Measurements from ENCODE around the gene SCIN. TPM values are rescaled to one million over a fixed set of nuclear protein-coding genes. Genes with fewer than 3 reads are reported as not detected.
A peak's percentile ranks its signal among the peaks of the same experiment; 100 is the strongest.

Gene SCIN
- total and polyA plus RNA-seq, 2 of the 8 experiments (the other 6 are each of a cell fraction or from before 2014, with no cell fraction given) = 0.47 to 1.9 TPM

GRCh38 chr7:12570534-12571461 is at the start of gene SCIN (continued):
- no peak for TF ChIP-seq SP2 (IDR thresholded peaks at IDR 0.05; ENCODE audit: low read length)
- TF ChIP-seq BACH1 (IDR thresholded peaks at IDR 0.05; ENCODE audit: low read length) = no peak
- peak; percentile 85 for TF ChIP-seq ASH2L (IDR thresholded peaks at IDR 0.05; ENCODE audit: low read length)
- no peak for TF ChIP-seq RAD21 (IDR thresholded peaks at IDR 0.05 in 1 of 2, conservative IDR thresholded peaks at IDR 0.05 in 1 of 2; ENCODE audit: low read depth in 2 of 2, low read length in 2 of 2)
- TF ChIP-seq KDM4A (IDR thresholded peaks at IDR 0.05; ENCODE audit: low read depth, low read length, severe bottlenecking) = peak; percentile 86
- 0 out of 2 replicates have a peak, but pooled peaks have one; percentile 17 for TF ChIP-seq TAF1 (IDR thresholded peaks at IDR 0.05; ENCODE audit: low read depth, low read length)
- TF ChIP-seq SUZ12 (IDR thresholded peaks at IDR 0.05; ENCODE audit: low read length) = peak; percentile 84
- TF ChIP-seq SIX5 (IDR thresholded peaks at IDR 0.05; ENCODE audit: low read depth, low read length) = no peak
- TF ChIP-seq SIN3A (conservative IDR thresholded peaks at IDR 0.05 in 1 of 2, IDR thresholded peaks at IDR 0.05 in 1 of 2; ENCODE audit: low read depth in 1 of 2, low read length in 2 of 2) = no peak; a peak in 1 of 4 replicates
- no peak for TF ChIP-seq CBX8 (IDR thresholded peaks at IDR 0.05; ENCODE audit: borderline replicate concordance, low read depth, low read length)
- no peak for TF ChIP-seq ATF2 (IDR thresholded peaks at IDR 0.05; ENCODE audit: low read length)
- no peak for TF ChIP-seq NANOG (IDR thresholded peaks at IDR 0.05; ENCODE audit: insufficient read depth, low read depth, low read length, poor library complexity, severe bottlenecking)
- no peak for TF ChIP-seq POU5F1 (IDR thresholded peaks at IDR 0.05; ENCODE audit: low read depth, low read length)
- TF ChIP-seq JUN (IDR thresholded peaks at IDR 0.05; ENCODE audit: low read depth, low read length) = no peak
- TF ChIP-seq ATF3 (IDR thresholded peaks at IDR 0.05; ENCODE audit: insufficient read depth, low read depth, low read length) = no peak
- TF ChIP-seq BRCA1 (IDR thresholded peaks at IDR 0.05; ENCODE audit: low read depth, low read length) = no peak
- no peak for TF ChIP-seq CTBP2 (IDR thresholded peaks at IDR 0.05; ENCODE audit: borderline replicate concordance, insufficient read depth, insufficient read length, low read length)
- TF ChIP-seq KDM1A (IDR thresholded peaks at IDR 0.05; ENCODE audit: borderline replicate concordance, low read length) = no peak
- no peak for TF ChIP-seq EP300 (IDR thresholded peaks at IDR 0.05; ENCODE audit: borderline replicate concordance in 1 of 2, low read depth in 2 of 2, low read length in 2 of 2)
- no peak; the same call in 1 of the 2 replicates for TF ChIP-seq POLR2AphosphoS5 (IDR thresholded peaks at IDR 0.05; ENCODE audit: low read depth, low read length)
